ENCODE measurements around the gene ZNF717. TPM values are rescaled to one million over a fixed set of nuclear protein-coding genes. Genes with fewer than 3 reads are reported as not detected.
"Not testable (repeated sequence)": the region's sequence is repeated elsewhere in the genome, so short reads cannot be mapped to it uniquely, and the experiment has no call there.

Gene ZNF717
- total RNA-seq: 6.8 and 7.9 TPM in 2 replicates

- DNase-seq (ENCODE audit: low read depth in 2 of 2): peak; percentile 80 to 93
These were observed at the start of gene ZNF717 for GRCh38 chr3:75785081-75785755. Gene ZNF717, minus strand, starts transcription at chr3:75785549. Its CDS starts 2,187 bp downstream, at chr3:75783362.

DNA sequence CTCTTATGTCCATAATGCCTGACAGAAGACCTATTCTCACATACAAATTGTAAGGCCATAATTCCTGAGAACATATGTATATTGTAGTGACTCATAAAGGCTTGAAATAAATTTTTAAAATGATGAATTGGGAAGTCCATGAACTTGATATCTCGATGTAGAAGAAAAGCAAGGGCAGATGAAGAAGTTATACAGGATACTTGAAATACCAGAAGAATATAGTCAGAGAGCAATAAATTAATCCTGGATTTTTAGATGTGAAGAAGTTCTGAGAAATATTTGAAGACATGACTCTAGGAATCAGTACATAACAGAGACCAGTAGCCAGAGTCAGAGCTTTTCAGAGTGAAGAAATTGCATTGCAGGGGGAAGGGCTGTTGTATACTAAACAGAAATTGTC, 45.7 kb upstream of the ZNF717 start:
- not testable (repeated sequence) for DNase-seq (ENCODE audit: low read depth in 2 of 2)

DNA sequence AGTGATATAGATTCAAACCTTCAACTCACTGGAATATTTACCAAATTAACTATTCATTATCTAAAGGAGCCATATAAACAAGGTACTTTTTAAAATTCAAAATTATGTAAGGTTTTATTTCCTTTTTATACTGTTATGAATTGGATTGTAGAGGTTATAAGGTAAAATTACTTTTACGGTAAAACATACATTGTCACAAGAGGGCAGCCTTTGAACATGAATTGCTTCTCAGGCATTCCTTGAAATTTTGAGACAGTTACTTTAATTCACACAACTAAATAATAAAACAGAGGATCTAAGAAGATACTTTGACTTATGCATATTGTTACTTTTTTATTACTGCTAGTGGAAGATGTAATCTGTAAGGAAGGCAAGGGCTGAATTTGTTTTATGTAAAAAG, 32.7 kb upstream of the ZNF717 start:
- not testable (repeated sequence) for DNase-seq (ENCODE audit: low read depth in 2 of 2)

DNA sequence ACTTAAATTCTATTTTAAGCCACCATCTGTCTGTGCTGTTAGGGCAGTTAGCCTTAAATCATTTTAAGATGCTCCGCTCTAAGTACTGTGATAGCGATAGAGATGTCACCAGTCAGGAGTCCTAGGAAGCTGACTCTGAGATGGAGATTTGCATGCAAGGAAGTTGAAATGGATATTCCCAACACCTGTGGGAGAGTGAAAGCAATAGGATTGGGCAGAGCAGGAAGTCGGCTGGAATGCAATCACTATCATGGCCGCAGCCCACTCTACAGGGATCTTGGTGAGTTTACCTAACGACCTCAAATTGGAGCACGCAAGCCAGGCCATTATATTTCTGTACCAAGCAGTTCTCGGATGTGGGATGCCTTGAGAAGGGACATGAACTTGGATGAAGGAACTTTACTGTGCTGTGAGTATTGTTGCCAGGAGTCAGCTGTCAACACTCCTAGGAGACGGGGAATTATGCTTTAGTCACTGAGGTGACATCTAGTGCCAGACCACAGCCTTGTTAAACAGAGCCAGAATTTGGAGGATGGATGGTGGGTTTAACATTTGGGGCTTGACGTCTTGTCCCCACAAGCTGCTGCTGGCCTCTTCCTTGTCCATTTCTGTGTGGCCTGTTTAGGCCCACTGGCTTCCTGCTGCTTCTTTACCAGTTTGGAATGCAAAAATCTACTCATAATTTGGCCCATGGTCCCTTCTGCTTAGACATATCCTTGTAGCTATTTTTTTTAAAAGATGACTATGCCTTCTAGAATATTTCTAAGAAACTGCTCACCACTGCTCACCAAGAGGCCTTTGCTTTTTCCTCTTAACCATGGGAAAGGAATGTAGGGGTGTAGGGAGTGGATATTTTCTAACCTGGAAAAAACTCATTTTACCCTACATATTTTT, 31.2 kb upstream of the ZNF717 start:
- DNase-seq (ENCODE audit: low read depth in 2 of 2): not testable (repeated sequence)

DNA sequence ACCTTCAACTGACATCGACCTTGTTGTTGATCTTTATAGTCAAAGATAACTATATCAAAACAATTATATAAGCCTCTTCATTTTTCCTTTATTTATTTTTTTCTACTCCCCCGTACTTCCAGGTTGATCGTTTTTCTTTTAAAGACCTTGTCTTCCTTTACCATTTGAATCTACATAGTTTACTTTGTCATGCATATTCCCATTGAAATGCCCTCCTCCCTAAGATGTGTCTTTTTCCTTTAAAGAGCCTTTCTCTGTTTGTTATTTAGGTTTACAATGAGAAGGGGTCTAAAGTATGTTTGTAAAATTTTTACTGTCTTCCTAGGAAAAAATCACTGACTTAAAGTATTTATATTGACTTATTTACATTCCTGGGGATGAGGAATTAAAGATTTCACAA, 29.4 kb upstream of the ZNF717 start:
- no peak for DNase-seq (ENCODE audit: low read depth in 2 of 2)

GRCh38 chr3:75782506-75782905, 2.8 kb downstream of the ZNF717 start:
- DNase-seq (ENCODE audit: low read depth in 2 of 2): no peak

DNA sequence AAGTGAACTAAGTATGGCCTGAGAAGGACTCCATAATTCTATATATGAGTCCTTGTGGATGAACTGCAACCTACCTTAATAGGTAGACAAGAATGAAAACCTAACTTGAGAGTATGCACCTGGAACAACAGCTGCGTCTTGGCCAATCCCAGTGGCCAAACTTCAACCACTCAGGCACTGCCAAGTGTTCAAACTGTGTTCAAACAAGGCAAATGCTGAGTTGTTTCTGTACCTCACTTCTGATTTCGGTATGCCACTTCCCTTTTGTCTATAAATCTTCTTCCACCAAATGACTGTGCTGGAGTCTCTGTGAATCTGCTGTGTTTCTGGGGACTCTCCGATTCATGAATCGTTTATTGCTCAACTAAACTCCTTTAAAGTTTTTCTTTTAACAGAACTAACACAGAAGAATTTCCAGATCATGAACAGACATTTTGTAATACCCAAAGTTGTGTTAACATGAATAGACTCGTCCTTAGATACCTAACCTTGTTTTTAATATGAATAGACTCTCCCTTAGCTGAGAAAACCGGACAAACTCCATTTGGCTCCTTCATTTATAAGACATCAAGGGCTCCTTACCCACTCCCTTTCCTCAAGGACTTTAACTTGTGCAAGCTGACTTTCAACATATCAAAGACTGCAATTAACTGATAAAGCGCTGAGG, 4.1 kb downstream of the ZNF717 start:
- DNase-seq (ENCODE audit: low read depth in 2 of 2): no peak

- DNase-seq (ENCODE audit: low read depth in 2 of 2): peak; percentile 29 to 40
These were observed 7.6 kb downstream of the ZNF717 start for GRCh38 chr3:75777742-75778141.

- DNase-seq (ENCODE audit: low read depth in 2 of 2): not testable (repeated sequence)
These were observed 13.7 kb downstream of the ZNF717 start for GRCh38 chr3:75771631-75772030.

DNA sequence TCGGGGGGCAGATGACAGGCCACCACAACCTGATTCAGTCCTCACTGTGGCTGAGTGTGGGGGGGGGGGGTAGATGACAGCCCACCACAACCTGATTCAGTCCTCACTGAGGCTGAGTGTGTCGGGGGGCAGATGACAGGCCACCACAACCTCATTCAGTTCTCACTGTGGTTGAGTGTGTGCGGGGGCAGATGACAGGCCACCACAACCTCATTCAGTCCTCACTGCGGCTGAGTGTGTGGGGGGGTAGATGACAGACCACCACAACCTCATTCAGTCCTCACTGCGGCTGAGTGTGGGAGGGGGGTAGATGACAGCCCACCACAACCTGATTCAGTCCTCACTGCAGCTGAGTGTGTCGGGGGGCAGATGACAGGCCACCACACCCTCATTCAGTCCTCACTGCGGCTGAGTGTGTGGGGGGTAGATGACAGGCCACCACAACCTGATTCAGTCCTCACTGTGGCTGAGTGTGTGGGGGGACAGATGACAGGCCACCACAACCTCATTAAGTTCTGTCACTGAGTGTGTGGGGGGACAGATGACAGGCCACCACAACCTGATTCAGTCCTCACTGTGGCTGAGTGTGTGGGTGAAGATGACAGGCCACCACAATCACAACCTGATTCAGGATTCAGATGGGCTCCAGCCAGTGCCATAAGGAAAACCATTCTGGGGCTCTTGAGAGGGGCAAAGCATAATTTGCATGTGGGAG, 16.9 kb downstream of the ZNF717 start:
- no peak for DNase-seq (ENCODE audit: low read depth in 2 of 2)

DNA sequence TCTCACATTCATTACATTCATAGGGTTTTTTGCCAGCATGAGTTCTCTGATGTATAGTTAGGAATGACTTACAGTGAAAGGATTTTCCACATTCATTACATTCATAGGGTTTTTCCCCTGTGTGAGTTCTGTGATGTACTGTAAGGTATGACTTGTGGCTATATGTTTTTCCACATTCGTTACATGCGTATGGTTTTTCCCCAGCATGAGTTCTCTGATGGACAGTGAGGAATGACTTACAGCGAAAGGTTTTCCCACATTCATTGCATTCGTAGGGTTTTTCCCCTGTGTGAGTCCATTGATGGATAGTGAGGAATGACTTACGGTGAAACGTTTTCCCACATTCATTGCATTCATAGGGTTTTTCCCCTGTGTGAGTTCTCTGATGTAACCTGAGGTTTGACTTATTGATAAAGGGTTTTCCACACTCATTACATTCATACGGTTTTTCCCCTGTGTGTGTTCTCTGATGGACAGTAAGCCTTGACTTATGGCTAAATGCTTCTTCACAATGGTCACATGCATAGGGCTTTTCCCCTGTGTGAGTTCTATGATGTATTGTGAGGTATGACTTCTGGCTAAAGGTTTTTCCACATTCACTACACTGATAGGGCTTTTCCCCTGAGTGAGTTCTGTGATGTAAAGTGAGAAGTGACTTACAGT, 47.4 kb downstream of the ZNF717 start:
- DNase-seq (ENCODE audit: low read depth in 2 of 2): peak in 1 of 2 donors; percentile 13

DNA sequence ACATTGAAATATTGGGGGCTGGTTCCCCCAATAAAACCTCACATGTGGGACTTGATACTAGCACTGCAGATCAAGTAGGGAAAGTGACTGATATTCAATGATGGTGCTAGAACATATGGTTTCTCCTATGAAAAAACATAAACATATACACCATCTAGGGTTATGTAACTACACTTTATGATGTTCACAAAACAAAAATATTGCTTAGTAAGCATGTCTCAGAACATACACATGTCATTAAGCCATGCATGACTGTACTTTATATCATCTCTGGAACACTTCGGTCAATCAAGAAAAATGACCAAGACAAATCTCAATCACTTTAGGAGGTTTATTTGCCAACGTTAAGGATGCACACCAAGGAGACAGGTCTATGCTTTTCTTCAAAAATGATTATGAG, 57.4 kb downstream of the ZNF717 start:
- DNase-seq (ENCODE audit: low read depth in 2 of 2): no peak

GRCh38 chr3:75692061-75692460, 93.3 kb downstream of the ZNF717 start:
- DNase-seq (ENCODE audit: low read depth in 2 of 2): no peak

DNA sequence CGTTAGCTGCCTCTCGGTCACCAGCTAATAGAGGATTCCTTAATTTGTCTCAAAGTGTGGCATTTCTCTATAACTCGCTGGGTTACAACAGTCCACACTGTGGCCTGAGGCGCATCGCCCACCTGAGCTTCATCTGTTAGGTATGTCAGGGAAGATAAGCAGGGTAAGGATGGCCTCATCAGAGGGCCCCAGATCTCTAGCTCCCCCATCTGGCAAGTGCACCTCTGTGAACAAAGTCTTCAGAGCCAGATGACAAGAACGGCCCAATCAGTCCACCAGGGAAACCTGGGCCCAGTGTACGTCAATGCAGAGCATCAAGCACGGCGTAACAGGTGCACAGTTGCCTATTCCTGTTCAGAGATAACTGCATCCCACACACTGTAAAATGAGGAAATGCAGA, 98.0 kb downstream of the ZNF717 start:
- no peak for DNase-seq (ENCODE audit: low read depth in 2 of 2)

Other genes with a start within 250 kb of the ZNF717 start
- gene FRG2C, start 121.2 kb downstream of the ZNF717 start, total RNA-seq: not detected in 2 replicates